GM13977 (cell line): Measurements from ENCODE around the gene GRK6.

ENCODE experiments used
- DNase-seq: peaks from one replicate; pipeline ENCODE4 v3.0.0; 2012; ENCODE audit warnings: low spot score
- CTCF ChIP-seq: IDR thresholded peaks from 2 replicates; pipeline ENCODE4 v1.5.1; 2012; ENCODE audit warnings: mild to moderate bottlenecking, control low read depth; ENCODE audit not compliant: insufficient read depth; ENCODE audit errors: extremely low read depth, missing control alignments
- in situ Hi-C: fragments of 300-500 bp; cut with MboI; formaldehyde crosslinking; loops from one replicate; pipeline ENCODE4 v1.12.0; 2022; ENCODE audit warnings: low sequenced_read_pairs, low pct_unique_long_range_greater_than_20kb, mixed read lengths, inconsistent platforms; ENCODE audit not compliant: unreplicated experiment

The GRK6 gene

DNA sequence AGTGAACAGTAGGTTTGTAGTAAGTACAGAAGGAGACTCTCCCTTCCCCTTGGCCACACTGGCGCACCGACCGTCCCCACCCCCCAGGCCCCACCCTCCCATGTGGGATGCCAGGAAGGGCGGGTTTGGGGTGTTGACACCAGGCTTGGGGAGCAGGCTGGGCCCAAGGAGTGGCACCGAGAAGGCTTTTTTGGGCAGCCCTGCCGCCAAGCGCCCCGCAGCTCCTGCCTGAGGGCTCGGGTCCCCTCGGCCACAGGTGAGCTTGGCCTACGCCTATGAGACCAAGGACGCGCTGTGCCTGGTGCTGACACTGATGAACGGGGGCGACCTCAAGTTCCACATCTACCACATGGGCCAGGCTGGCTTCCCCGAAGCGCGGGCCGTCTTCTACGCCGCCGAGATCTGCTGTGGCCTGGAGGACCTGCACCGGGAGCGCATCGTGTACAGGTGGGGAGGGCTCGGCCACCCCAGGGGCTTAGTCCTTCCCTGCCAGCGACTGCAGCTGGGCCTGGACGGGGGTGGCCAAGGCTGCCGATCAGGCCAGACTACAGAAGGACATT lies 7.3 kb downstream of the GRK6 start:
- in situ Hi-C loops, result no loop called here
- no peak for DNase-seq

GRCh38 chr5:177434437-177434836 lies 8.0 kb downstream of the GRK6 start:
- no peak for TF ChIP-seq CTCF
- DNase-seq, result no peak
- in situ Hi-C loops, result no loop called here

More for the DNA sequence above, 7.3 kb downstream of the GRK6 start:
- no peak for TF ChIP-seq CTCF

GRCh38 chr5:177434942-177435738 lies 8.7 kb downstream of the GRK6 start:
- no peak for DNase-seq
- in situ Hi-C loops, result no loop called here
- TF ChIP-seq CTCF, result no peak

DNA sequence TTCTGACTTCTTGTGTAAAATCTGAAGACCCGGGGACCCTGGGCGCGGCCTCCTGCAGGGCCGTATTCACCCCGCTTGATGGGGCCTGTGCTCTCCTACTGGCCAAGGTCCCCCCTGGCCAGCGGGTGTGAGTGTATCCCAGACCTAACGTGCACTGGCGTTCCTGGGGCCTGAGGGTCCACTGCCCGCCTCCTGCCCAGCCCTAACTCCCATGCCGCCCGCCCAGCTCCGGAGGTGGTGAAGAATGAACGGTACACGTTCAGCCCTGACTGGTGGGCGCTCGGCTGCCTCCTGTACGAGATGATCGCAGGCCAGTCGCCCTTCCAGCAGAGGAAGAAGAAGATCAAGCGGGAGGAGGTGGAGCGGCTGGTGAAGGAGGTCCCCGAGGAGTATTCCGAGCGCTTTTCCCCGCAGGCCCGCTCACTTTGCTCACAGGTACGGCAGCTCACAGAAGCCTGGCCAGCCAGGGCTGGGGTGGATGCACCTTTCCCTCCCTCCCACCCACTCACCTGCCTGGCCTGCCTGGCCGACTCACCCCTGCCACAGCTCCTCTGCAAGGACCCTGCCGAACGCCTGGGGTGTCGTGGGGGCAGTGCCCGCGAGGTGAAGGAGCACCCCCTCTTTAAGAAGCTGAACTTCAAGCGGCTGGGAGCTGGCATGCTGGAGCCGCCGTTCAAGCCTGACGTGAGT lies 9.5 kb downstream of the GRK6 start:
- TF ChIP-seq CTCF, result no peak
- no peak for DNase-seq
- in situ Hi-C loops, result no loop called here

DNA sequence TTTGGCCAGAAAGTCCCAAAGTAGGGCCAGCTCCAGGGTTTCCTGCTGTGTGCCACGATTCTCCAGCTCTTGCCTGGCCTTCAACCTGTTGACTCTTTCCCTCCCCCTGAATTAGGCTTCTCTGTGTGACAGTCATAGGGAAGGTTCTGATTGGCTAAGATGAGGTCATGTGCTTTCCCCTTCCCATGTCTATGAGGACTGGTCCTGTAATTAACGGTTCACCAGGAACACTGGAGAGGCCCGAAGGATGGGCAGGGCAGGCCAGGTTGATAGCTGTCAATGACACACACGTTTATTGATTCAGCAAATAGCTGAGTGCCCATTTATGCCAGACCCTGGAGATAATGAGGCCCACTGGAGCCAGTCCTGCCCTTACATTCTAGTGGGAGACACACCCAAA lies 11.1 kb downstream of the GRK6 start:
- in situ Hi-C loops, result no loop called here
- no peak for TF ChIP-seq CTCF
- no peak for DNase-seq

- in situ Hi-C loops, result no loop called here
- TF ChIP-seq CTCF, result no peak
- DNase-seq, result no peak
Measured at GRCh38 chr5:177438468-177438867, 12.0 kb downstream of the GRK6 start.
